Neural cell (in vitro differentiated cells): ENCODE results near the gene TACC2.

ENCODE experiments used
- EZH2 ChIP-seq: fragments of 200-600, 300-800 bp; shearing (Covaris generic), sonication (generic); IDR thresholded peaks from 2 replicates; pipeline ENCODE4 v1.6.1; 2014; ENCODE audit warnings: antibody characterized with exemption, low read length, borderline replicate concordance, mild to moderate bottlenecking; ENCODE audit not compliant: insufficient read depth, poor library complexity, severe bottlenecking
- POLR2AphosphoS5 ChIP-seq: IDR thresholded peaks from 2 replicates; pipeline ENCODE4 v1.6.1; 2012
- RAD21 ChIP-seq: fragments of 450-650 bp; conservative IDR thresholded peaks from 2 replicates; pipeline ENCODE4 v1.6.1; 2014; ENCODE audit warnings: antibody characterized with exemption, mild to moderate bottlenecking, moderate library complexity
- TAF1 ChIP-seq: IDR thresholded peaks from 2 replicates; pipeline ENCODE4 v1.6.1; 2012; ENCODE audit warnings: low read depth
- TF ChIP-seq, protein P1 (sequence below): fragments of 450-650 bp; IDR thresholded peaks from 2 replicates; pipeline ENCODE4 v1.5.1; 2014; ENCODE audit warnings: antibody characterized with exemption, mild to moderate bottlenecking, moderate library complexity; ENCODE audit not compliant: poor library complexity, severe bottlenecking
- TF ChIP-seq, protein P2 (sequence below): IDR thresholded peaks from 2 replicates; pipeline ENCODE4 v1.6.1; 2012; ENCODE audit warnings: borderline replicate concordance

DNA sequence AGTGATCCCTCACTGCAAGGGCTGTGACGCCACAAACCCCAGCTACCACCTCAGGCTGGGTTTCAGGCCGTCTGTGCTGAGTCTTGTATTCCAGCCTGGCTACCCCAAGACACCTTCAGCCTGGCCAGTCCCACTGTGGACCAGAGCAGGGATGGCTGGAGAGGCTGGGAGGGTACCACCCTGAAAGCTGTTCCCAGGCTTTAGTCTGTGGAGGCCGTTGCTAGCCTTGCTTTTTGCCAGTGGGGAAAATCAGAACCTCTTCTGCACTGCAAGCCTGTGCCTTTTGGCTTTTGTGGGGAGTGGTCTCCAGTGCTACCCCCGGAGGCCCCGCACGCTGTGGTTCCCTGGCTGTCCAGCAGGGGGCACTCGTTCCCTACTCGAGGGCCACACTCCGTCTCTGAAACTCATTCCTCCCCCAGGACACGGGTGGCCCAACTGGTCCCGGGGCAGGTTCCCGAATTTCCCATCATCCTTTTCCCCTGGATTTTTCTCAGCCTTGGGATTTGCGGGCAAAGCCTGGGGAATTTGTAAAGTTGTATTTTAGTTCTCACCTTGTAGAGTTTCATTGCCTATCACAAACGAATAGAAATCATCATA, 153.8 kb downstream of the TACC2 start:
- peak; percentile 43 for TF ChIP-seq RAD21
- no peak for TF ChIP-seq EZH2
- TF ChIP-seq, protein P1, sequence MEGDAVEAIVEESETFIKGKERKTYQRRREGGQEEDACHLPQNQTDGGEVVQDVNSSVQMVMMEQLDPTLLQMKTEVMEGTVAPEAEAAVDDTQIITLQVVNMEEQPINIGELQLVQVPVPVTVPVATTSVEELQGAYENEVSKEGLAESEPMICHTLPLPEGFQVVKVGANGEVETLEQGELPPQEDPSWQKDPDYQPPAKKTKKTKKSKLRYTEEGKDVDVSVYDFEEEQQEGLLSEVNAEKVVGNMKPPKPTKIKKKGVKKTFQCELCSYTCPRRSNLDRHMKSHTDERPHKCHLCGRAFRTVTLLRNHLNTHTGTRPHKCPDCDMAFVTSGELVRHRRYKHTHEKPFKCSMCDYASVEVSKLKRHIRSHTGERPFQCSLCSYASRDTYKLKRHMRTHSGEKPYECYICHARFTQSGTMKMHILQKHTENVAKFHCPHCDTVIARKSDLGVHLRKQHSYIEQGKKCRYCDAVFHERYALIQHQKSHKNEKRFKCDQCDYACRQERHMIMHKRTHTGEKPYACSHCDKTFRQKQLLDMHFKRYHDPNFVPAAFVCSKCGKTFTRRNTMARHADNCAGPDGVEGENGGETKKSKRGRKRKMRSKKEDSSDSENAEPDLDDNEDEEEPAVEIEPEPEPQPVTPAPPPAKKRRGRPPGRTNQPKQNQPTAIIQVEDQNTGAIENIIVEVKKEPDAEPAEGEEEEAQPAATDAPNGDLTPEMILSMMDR, result peak; percentile 52
- TF ChIP-seq, protein P2, sequence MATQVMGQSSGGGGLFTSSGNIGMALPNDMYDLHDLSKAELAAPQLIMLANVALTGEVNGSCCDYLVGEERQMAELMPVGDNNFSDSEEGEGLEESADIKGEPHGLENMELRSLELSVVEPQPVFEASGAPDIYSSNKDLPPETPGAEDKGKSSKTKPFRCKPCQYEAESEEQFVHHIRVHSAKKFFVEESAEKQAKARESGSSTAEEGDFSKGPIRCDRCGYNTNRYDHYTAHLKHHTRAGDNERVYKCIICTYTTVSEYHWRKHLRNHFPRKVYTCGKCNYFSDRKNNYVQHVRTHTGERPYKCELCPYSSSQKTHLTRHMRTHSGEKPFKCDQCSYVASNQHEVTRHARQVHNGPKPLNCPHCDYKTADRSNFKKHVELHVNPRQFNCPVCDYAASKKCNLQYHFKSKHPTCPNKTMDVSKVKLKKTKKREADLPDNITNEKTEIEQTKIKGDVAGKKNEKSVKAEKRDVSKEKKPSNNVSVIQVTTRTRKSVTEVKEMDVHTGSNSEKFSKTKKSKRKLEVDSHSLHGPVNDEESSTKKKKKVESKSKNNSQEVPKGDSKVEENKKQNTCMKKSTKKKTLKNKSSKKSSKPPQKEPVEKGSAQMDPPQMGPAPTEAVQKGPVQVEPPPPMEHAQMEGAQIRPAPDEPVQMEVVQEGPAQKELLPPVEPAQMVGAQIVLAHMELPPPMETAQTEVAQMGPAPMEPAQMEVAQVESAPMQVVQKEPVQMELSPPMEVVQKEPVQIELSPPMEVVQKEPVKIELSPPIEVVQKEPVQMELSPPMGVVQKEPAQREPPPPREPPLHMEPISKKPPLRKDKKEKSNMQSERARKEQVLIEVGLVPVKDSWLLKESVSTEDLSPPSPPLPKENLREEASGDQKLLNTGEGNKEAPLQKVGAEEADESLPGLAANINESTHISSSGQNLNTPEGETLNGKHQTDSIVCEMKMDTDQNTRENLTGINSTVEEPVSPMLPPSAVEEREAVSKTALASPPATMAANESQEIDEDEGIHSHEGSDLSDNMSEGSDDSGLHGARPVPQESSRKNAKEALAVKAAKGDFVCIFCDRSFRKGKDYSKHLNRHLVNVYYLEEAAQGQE, result no peak
- TF ChIP-seq POLR2AphosphoS5, result no peak
- no peak for TF ChIP-seq TAF1
